SK-N-SH treated with all-trans-retinoic acid at 6 μM for 48 hours (cell line): ENCODE data around the gene LYPD4.

Experiments used
- ATAC-seq: fragments of 200-7000 bp; cut with Tn5 transposase; 3 replicates; pipeline ENCODE4 v1.9.1; 2020; ENCODE audit warnings: mild to moderate bottlenecking, moderate library complexity
- ARNTL ChIP-seq: fragments of 450-650 bp; formaldehyde crosslinking; IDR thresholded peaks from 2 replicates; pipeline ENCODE4 v1.5.0; 2020; ENCODE audit warnings: low read depth, mild to moderate bottlenecking, moderate library complexity, borderline replicate concordance
- CSDC2 ChIP-seq: fragments of 250-450 bp; sonication (Bioruptor Pico); IDR thresholded peaks from 2 replicates; pipeline ENCODE4 v1.5.0; 2020; ENCODE audit warnings: mild to moderate bottlenecking, moderate library complexity
- CSRNP3 ChIP-seq: fragments of 250-450 bp; sonication (Bioruptor Pico); IDR thresholded peaks from 2 replicates; pipeline ENCODE4 v1.5.1; 2021; ENCODE audit warnings: mild to moderate bottlenecking, moderate library complexity
- ESRRG ChIP-seq: fragments of 250-450 bp; sonication (Bioruptor Pico); IDR thresholded peaks from 2 replicates; pipeline ENCODE4 v1.6.1; 2021; ENCODE audit warnings: mild to moderate bottlenecking
- GLIS3 ChIP-seq: fragments of 250-450 bp; sonication (Bioruptor Pico); IDR thresholded peaks from 2 replicates; pipeline ENCODE4 v1.5.0; 2020; ENCODE audit warnings: mild to moderate bottlenecking, moderate library complexity
- ISL1 ChIP-seq: fragments of 250-450 bp; sonication (Bioruptor Pico); IDR thresholded peaks from 2 replicates; pipeline ENCODE4 v2.1.2; 2022; ENCODE audit warnings: mild to moderate bottlenecking, moderate library complexity
- OSR1 ChIP-seq: fragments of 250-450 bp; sonication (Bioruptor Pico); IDR thresholded peaks from 2 replicates; pipeline ENCODE4 v1.8.0; 2022; ENCODE audit warnings: moderate library complexity, mild to moderate bottlenecking, inconsistent platforms
- PATZ1 ChIP-seq: fragments of 250-450 bp; sonication (Bioruptor Pico); IDR thresholded peaks from 2 replicates; pipeline ENCODE4 v1.8.0; 2020; ENCODE audit warnings: mild to moderate bottlenecking, moderate library complexity, borderline replicate concordance
- PPARA ChIP-seq: fragments of 250-450 bp; sonication (Bioruptor Pico); IDR thresholded peaks from 2 replicates; pipeline ENCODE4 v1.5.0; 2020; ENCODE audit warnings: mild to moderate bottlenecking, borderline replicate concordance
- RARB ChIP-seq: fragments of 250-450 bp; sonication (Bioruptor Pico); IDR thresholded peaks from 2 replicates; pipeline ENCODE4 v1.8.0; 2021; ENCODE audit warnings: mild to moderate bottlenecking, moderate library complexity
- SNAI2 ChIP-seq: fragments of 250-450 bp; sonication (Bioruptor Pico); IDR thresholded peaks from 2 replicates; pipeline ENCODE4 v1.5.0; 2020; ENCODE audit warnings: mild to moderate bottlenecking, moderate library complexity
- TCF4 ChIP-seq: fragments of 250-450 bp; sonication (Bioruptor Pico); IDR thresholded peaks from 2 replicates; pipeline ENCODE4 v1.8.0; 2021; ENCODE audit warnings: mild to moderate bottlenecking, moderate library complexity, borderline replicate concordance
- TOX ChIP-seq: fragments of 250-450 bp; sonication (Bioruptor Pico); IDR thresholded peaks from 2 replicates; pipeline ENCODE4 v1.8.0; 2021; ENCODE audit warnings: mild to moderate bottlenecking, moderate library complexity, borderline replicate concordance
- ZFP3 ChIP-seq: fragments of 250-450 bp; sonication (Bioruptor Pico); IDR thresholded peaks from 2 replicates; pipeline ENCODE4 v1.5.0; 2020; ENCODE audit warnings: mild to moderate bottlenecking, moderate library complexity
- ZFP30 ChIP-seq: fragments of 450-650 bp; formaldehyde crosslinking; IDR thresholded peaks from 2 replicates; pipeline ENCODE4 v1.5.0; 2022; ENCODE audit warnings: mild to moderate bottlenecking, moderate library complexity
- ZNF70 ChIP-seq: fragments of 450-650 bp; formaldehyde crosslinking; IDR thresholded peaks from 2 replicates; pipeline ENCODE4 v1.5.0; 2020; ENCODE audit warnings: mild to moderate bottlenecking, moderate library complexity
- ZNF8 ChIP-seq: fragments of 450-650 bp; formaldehyde crosslinking; IDR thresholded peaks from 2 replicates; pipeline ENCODE4 v1.5.0; 2020; ENCODE audit warnings: mild to moderate bottlenecking, moderate library complexity
- TF ChIP-seq, protein P1 (sequence below): fragments of 250-450 bp; sonication (Bioruptor Pico); IDR thresholded peaks from 2 replicates; pipeline ENCODE4 v1.5.1; 2020; ENCODE audit warnings: low read depth, mild to moderate bottlenecking, moderate library complexity

The LYPD4 gene

DNA sequence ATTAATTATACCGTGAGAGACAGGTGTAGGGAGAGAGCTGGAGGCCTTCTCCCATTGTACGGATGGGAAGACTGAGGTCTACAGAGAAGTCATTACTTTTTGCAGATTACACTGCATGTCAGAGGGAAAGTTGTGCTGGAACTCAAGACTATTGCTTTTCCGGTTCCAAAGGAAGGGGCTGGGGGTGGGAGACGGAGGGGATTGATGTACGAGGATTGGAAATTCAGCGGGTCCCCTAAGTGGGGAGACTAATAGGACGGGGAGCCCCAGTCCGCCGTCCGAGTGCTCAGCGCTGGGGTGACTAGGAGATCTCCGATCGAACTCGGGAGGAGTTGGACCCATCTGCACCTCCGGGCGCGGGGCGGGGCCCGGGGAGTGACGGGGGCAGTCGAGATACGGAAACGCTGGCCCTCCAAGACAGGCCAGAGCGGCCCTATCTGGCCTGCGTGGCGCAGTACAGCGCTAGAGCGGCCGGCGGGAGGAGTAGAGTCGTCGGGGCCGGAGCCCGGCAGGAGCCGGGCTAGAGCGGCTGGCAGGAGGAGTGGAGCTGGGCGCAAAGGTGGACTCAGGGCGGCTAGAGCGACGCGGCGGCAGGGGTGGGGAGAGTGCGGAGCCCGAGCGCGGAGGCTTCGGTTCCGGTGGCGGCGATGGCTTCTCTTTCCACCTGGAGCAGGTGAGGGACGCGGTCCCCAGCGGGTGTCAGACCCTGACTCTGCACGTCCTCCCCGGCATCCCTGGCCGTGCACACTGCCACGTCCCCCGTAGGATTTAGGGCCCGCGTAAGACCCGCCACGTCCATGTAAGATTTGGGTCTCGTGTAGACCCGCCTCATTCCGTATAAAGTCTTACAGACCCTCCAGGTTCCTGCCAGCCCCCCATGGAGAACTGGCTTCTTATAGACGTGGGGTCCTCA, 39.6 kb upstream of the LYPD4 start:
- peak; percentile 99 for ATAC-seq
- no peak for TF ChIP-seq ZNF70 (CRISPR knock-in tag)
- TF ChIP-seq, all 23 proteins: peak for 0

DNA sequence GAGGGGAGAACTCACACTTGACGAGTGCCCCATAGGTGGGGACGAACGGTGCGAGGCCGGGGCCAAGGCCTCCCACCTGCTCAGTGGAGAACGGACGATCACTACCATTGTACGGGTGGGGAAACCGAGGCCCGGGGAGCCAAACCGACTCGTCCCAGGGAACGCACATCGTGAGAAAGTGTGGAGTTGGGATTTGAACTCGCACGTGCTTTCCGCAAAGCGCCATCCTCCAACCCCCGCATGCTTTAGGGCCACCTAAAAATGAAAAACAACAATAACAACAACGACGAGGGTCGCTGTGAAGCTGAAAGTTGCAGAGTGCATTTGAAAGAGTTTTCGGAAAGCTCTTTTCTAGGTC, 39.0 kb upstream of the LYPD4 start:
- TF ChIP-seq ISL1 (CRISPR knock-in tag): no peak
- TF ChIP-seq, protein P1, sequence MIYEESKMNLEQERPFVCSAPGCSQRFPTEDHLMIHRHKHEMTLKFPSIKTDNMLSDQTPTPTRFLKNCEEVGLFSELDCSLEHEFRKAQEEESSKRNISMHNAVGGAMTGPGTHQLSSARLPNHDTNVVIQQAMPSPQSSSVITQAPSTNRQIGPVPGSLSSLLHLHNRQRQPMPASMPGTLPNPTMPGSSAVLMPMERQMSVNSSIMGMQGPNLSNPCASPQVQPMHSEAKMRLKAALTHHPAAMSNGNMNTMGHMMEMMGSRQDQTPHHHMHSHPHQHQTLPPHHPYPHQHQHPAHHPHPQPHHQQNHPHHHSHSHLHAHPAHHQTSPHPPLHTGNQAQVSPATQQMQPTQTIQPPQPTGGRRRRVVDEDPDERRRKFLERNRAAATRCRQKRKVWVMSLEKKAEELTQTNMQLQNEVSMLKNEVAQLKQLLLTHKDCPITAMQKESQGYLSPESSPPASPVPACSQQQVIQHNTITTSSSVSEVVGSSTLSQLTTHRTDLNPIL: 0 out of 2 replicates have a peak, but pooled peaks have one; percentile 20

GRCh38 chr19:41882568-41883462, 38.3 kb upstream of the LYPD4 start, which contains the start of gene ARHGEF1:
Gene ARHGEF1, plus strand, starts transcription at chr19:41883184. Its CDS starts 4,899 bp downstream, at chr19:41888083.
- peak; percentile 9 for ATAC-seq
- TF ChIP-seq, protein P1: no peak
- TF ChIP-seq TCF4 (CRISPR knock-in tag): no peak
- no peak for TF ChIP-seq CSDC2 (CRISPR knock-in tag)
- TF ChIP-seq OSR1: no peak
- TF ChIP-seq ARNTL (CRISPR knock-in tag): no peak
- no peak for TF ChIP-seq ISL1 (CRISPR knock-in tag)
- no peak for TF ChIP-seq ESRRG (CRISPR knock-in tag)
- TF ChIP-seq GLIS3: no peak
- TF ChIP-seq RARB (CRISPR knock-in tag): no peak
- no peak for TF ChIP-seq CSRNP3
- TF ChIP-seq TOX: no peak
- TF ChIP-seq ZNF70 (CRISPR knock-in tag): no peak

More for the DNA sequence above, 39.0 kb upstream of the LYPD4 start:
- ATAC-seq: no peak

DNA sequence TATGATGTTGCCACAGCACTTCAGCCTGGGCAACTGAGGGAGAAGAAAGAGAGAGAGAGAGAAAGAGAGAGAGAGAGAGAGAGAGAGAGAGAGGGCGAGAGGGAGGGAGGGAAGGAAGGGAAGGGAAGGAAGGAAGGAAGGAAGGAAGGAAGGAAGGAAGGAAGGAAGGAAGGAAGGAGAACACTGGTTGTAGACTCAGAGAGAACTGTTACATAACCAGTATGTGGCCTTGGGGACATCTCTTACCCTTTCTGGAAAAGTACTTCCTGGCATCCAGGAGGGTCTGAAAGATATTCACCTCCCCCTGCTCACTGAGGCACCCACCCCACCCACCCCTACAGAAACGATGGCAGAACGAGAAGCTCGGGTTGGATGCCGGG, 35.8 kb upstream of the LYPD4 start:
- no peak for ATAC-seq
- no peak for TF ChIP-seq ISL1 (CRISPR knock-in tag)
- no peak for TF ChIP-seq ZFP30 (CRISPR knock-in tag)
- no peak for TF ChIP-seq PPARA (CRISPR knock-in tag)
- no peak for TF ChIP-seq ZFP3
- no peak for TF ChIP-seq PATZ1 (CRISPR knock-in tag)
- no peak for TF ChIP-seq SNAI2
- TF ChIP-seq TCF4 (CRISPR knock-in tag): no peak
- no peak for TF ChIP-seq GLIS3
- TF ChIP-seq ARNTL (CRISPR knock-in tag): no peak

GRCh38 chr19:41879670-41880328, 35.3 kb upstream of the LYPD4 start:
- ATAC-seq: no peak

More at GRCh38 chr19:41879670-41880328, 35.3 kb upstream of the LYPD4 start:
- TF ChIP-seq ZNF8 (CRISPR knock-in tag) (no peak), ZNF70 (CRISPR knock-in tag) (no peak), TCF4 (CRISPR knock-in tag) (no peak), PATZ1 (CRISPR knock-in tag) (no peak), TOX (no peak)
